DOHH2 (cell line): ENCODE data around the gene MVD.

ENCODE experiments used
- H3F3A ChIP-seq: fragments of 200-600 bp; sonication (generic), shearing (Covaris generic); 2 replicates; pipeline ENCODE4 v1.6.0; 2016; ENCODE audit warnings: antibody characterized with exemption, mild to moderate bottlenecking; ENCODE audit not compliant: control insufficient read depth, insufficient read depth
- H3K27ac ChIP-seq: fragments of 200-600 bp; sonication (generic); 2 replicates; pipeline ENCODE4 v1.5.1; 2014; ENCODE audit warnings: low read depth, mild to moderate bottlenecking, low read length, moderate library complexity
- H3K27me3 ChIP-seq: fragments of 200-600 bp; sonication (generic); 2 replicates; pipeline ENCODE4 v1.6.1; 2014; ENCODE audit warnings: mild to moderate bottlenecking, low read length, mixed read lengths; ENCODE audit not compliant: control insufficient read depth
- H3K36me3 ChIP-seq: fragments of 200-600 bp; sonication (generic); 2 replicates; pipeline ENCODE4 v1.6.1; 2014; ENCODE audit warnings: mild to moderate bottlenecking, low read length, moderate library complexity, mixed read lengths; ENCODE audit not compliant: control insufficient read depth
- H3K4me1 ChIP-seq: fragments of 200-600 bp; sonication (generic); 2 replicates; pipeline ENCODE4 v1.6.1; 2014; ENCODE audit warnings: mild to moderate bottlenecking, low read length, mixed read lengths; ENCODE audit not compliant: control insufficient read depth
- H3K4me2 ChIP-seq: fragments of 200-600 bp; sonication (generic); 2 replicates; pipeline ENCODE4 v1.6.0; 2014; ENCODE audit warnings: mild to moderate bottlenecking, low read length, moderate library complexity
- H3K4me3 ChIP-seq: fragments of 200-600 bp; sonication (generic); 2 replicates; pipeline ENCODE4 v1.5.1; 2014; ENCODE audit warnings: mild to moderate bottlenecking, low read length, mixed read lengths
- H3K79me2 ChIP-seq: fragments of 200-600 bp; sonication (generic); 2 replicates; pipeline ENCODE4 v1.6.1; 2014; ENCODE audit warnings: mild to moderate bottlenecking, low read length, mixed read lengths; ENCODE audit not compliant: control insufficient read depth
- H3K9me2 ChIP-seq: fragments of 200-600 bp; sonication (generic); replicated peaks from 2 replicates; pipeline ENCODE4 v1.6.1; 2014; ENCODE audit warnings: mild to moderate bottlenecking, low read length, mixed read lengths; ENCODE audit not compliant: control insufficient read depth
- H3K9me3 ChIP-seq: fragments of 200-600 bp; sonication (generic); 2 replicates; pipeline ENCODE4 v1.6.1; 2014; ENCODE audit warnings: antibody characterized with exemption, low read length, mixed read lengths; ENCODE audit not compliant: control insufficient read depth, insufficient read depth
- H4K20me1 ChIP-seq: fragments of 200-600 bp; sonication (generic); 2 replicates; pipeline ENCODE4 v1.6.0; 2014; ENCODE audit warnings: low read depth, mild to moderate bottlenecking, antibody characterized with exemption, low read length, moderate library complexity; ENCODE audit not compliant: control insufficient read depth, insufficient read depth
- EZH2phosphoT487 ChIP-seq: fragments of 200-600 bp; sonication (generic); IDR thresholded peaks from 2 replicates; pipeline ENCODE4 v1.6.1; 2017; ENCODE audit warnings: borderline replicate concordance, mild to moderate bottlenecking, antibody characterized with exemption, low read length, moderate library complexity, mixed read lengths
- TF ChIP-seq, protein P1 (sequence below): fragments of 200-600 bp; sonication (generic); IDR thresholded peaks from one replicate; pipeline ENCODE4 v1.5.1; 2014; ENCODE audit warnings: antibody characterized with exemption, mild to moderate bottlenecking, low read depth, low read length; ENCODE audit not compliant: poor library complexity, severe bottlenecking

The MVD gene

GRCh38 chr16:88647178-88648070 is 15.5 kb downstream of the MVD start:
- Histone ChIP-seq H3K27me3 (no peaks in the 10 kb centered on the region), H3K36me3 (peaks cover 81% of the 10 kb centered on the region), H3K4me3 (no peak overlapping the region), H3K4me1 (peaks cover 37% of the 10 kb centered on the region), H3K27ac (no peak overlapping the region), H3K4me2 (no peak overlapping the region), H3K79me2 (peaks cover 47% of the 10 kb centered on the region), H4K20me1 (peaks cover 20% of the 10 kb centered on the region), H3K9me2 (no peaks in the 10 kb centered on the region), H3K9me3 (no peaks in the 10 kb centered on the region), H3F3A (no peaks in the 10 kb centered on the region)
- no peak for TF ChIP-seq EZH2phosphoT487
- TF ChIP-seq, protein P1, sequence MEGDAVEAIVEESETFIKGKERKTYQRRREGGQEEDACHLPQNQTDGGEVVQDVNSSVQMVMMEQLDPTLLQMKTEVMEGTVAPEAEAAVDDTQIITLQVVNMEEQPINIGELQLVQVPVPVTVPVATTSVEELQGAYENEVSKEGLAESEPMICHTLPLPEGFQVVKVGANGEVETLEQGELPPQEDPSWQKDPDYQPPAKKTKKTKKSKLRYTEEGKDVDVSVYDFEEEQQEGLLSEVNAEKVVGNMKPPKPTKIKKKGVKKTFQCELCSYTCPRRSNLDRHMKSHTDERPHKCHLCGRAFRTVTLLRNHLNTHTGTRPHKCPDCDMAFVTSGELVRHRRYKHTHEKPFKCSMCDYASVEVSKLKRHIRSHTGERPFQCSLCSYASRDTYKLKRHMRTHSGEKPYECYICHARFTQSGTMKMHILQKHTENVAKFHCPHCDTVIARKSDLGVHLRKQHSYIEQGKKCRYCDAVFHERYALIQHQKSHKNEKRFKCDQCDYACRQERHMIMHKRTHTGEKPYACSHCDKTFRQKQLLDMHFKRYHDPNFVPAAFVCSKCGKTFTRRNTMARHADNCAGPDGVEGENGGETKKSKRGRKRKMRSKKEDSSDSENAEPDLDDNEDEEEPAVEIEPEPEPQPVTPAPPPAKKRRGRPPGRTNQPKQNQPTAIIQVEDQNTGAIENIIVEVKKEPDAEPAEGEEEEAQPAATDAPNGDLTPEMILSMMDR, result no peak

DNA sequence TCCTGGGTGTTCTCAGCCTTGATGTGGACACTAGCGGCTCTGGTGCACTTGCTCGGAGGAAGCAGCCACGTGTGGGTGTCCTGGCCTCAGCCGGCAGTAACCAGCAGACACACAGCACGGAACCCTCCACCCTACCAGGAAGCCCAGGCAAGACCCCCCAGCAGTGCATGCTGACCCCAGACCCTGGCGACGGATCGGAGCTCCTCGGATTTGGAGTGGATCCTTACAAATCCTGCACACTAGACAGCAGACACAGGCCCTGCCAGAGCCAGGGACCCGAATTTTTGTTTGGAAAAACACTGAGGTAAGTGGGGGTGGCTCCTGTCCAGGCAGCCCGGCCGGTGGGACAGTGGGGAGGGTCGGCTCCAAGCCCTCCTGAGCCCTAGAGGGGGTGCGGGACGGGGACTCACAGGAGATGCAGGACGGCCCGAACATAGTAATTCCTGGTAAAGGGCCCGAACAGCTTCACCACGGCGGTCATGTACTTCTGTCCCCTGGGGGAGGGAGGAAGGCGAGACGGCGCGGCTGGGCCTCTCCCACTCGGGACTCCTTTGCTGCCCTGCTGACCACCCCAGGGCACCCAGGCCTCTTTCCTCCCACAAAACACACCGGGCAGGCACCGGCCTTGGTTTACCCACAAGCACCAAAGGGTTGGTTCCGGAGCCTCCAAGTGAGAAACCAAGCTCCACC is 16.4 kb downstream of the MVD start:
- Histone ChIP-seq H3K4me3 (no peak overlapping the region), H3K9me3 (no peaks in the 10 kb centered on the region), H3K27ac (no peak overlapping the region), H3K4me1 (peaks cover 27% of the 10 kb centered on the region), H3K36me3 (peaks cover 73% of the 10 kb centered on the region), H3K79me2 (peaks cover 39% of the 10 kb centered on the region), H3K27me3 (no peaks in the 10 kb centered on the region), H3F3A (no peaks in the 10 kb centered on the region), H3K9me2 (no peaks in the 10 kb centered on the region), H4K20me1 (peaks cover 20% of the 10 kb centered on the region), H3K4me2 (no peak overlapping the region)
- TF ChIP-seq, protein P1, result no peak
- no peak for TF ChIP-seq EZH2phosphoT487

GRCh38 chr16:88645941-88646340 is 16.9 kb downstream of the MVD start:
- peaks cover 39% of the 10 kb centered on the region for H3K79me2 ChIP-seq
- H3K27ac ChIP-seq, result no peak overlapping the region
- H4K20me1 ChIP-seq, result peaks cover 21% of the 10 kb centered on the region
- no peak overlapping the region for H3K4me3 ChIP-seq
- H3K9me3 ChIP-seq, result no peaks in the 10 kb centered on the region
- no peaks in the 10 kb centered on the region for H3F3A ChIP-seq
- no peaks in the 10 kb centered on the region for H3K9me2 ChIP-seq
- H3K4me1 ChIP-seq, result peaks cover 27% of the 10 kb centered on the region
- no peak for TF ChIP-seq EZH2phosphoT487
- TF ChIP-seq, protein P1, result no peak
- H3K27me3 ChIP-seq, result peaks cover 2% of the 10 kb centered on the region; the same call in 1 of the 2 replicates
- H3K36me3 ChIP-seq, result peaks cover 73% of the 10 kb centered on the region
- no peak overlapping the region for H3K4me2 ChIP-seq
